ENCODE data around the gene PARK7.

The PARK7 gene

DNA sequence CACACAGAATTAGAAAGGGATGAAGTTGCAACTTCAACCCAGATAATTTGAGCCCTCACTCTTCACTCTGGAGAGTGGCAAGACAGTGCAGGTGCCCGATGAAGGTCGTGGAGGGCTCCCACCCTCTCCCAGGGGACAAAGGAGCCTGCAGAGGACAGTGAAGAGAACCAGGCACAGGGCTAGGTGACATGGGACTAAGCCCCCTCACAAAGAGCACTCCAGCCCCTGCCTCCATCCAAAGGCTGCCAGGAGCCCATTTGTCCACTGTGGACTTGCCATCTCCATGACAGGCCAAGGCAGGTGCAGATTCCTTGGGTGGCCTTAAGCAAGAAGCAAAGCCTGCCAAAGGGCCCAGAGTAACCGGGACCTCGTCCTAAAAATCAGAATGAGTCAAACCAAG is 49.5 kb downstream of the PARK7 start:
- no peak for FAIRE-seq

GRCh38 chr1:8011923-8012858 is 50.7 kb downstream of the PARK7 start:
- FAIRE-seq: no peak

- FAIRE-seq: no peak
Observed at GRCh38 chr1:8012955-8013354, 51.4 kb downstream of the PARK7 start.

- no peak for FAIRE-seq
Observed at GRCh38 chr1:8013399-8013798, 51.9 kb downstream of the PARK7 start.

- FAIRE-seq: no peak
Observed at GRCh38 chr1:8013800-8014199, 52.3 kb downstream of the PARK7 start.

DNA sequence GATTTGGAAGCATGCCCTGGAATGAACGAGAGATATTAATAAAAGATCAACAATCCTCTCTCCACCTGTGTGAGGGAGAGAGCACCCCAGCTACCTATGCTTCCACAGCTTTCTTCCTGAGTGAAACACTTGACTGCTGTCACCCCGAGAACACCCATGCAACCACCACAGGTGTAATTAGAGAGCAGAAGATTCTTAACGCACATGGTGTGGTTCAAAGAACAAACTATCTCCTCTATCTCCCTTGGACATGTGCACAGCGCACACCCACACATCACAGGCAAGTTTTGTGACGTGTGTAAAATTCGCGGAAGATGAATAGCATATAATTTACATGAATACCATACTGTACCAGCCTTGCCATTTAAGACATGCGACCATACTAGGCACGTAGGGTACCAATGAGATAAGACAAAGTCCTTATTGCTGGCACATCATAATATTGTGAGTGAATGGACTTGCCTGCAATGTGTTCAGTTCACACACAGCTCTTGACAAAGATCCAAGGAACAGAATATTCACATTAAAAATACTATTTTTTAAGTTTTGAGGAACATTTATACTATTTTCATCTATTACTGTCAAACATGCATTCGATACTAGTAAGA is 53.0 kb downstream of the PARK7 start:
- no peak for FAIRE-seq

DNA sequence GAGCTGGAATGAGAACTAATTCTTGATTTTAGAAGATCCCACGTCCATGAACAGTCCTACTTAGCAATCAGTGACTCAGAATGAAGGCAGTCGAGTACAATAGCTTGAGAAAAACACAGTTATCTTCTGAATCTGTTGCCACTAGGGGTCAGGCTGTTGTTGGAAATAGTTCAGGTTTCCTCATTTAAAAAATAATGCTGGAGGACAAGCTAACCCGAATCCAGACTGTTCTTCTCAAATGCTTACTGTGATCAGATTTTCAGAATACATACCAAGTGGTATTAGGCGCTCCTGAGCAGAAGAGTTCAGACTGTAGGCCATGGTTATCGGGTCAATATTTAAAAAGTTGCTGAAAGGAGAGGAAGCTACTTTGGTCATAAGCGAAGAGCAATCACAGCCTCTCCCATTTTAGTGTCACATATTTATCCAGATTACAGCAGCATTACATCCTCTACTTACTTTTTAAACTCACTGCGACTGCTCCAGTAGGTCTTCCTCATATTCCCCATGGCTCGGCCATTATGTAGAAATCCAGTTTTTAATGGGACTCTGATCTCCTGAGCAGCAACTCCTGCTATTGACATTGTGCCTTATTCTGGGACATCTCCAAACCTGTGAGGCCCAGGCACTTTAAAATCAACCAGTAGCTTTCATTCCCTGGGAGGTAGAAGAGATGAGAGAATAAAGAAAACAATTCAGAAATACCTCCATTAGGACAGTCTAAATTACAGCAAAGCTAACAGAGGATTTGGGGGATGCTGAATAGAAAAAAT is 53.7 kb downstream of the PARK7 start:
- FAIRE-seq: no peak

- no peak for FAIRE-seq
Observed at GRCh38 chr1:8015809-8016165, 54.3 kb downstream of the PARK7 start.

- FAIRE-seq: no peak
Observed at GRCh38 chr1:8016210-8016894, 54.8 kb downstream of the PARK7 start.

- FAIRE-seq: no peak
Observed at GRCh38 chr1:8016895-8017241, 55.4 kb downstream of the PARK7 start.

DNA sequence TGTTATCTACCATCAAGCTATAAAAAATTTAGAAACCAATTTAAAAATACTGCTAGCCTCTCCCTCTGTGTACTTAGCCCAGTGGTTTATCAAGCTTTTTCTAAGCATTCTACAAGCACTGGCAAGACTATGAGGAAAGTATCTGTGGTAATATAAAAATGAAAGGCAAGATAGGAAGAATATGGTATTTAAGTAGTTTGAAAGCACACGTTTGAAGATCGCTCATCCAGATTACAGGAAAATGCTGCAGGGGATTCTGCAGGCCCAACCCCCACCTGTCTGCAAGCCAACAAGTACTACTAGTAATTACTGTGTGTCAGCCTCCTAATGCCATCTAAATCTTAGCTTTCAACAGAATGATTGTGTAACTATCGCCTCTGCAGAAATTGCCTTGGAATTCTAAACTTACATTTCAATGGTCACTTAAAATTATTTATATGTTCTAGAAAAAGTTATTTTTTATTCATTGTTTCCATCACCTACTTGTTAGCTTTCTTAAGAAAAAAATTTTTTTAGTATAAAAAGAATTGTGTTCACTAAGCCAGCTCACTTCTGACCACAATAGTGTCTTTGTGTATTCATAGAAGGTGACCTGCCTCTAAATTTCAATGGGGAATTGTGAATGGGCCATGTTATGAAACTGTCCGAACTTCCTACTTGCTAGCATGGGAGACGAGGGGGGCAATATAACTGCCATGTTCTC is 56.1 kb downstream of the PARK7 start:
- FAIRE-seq: no peak

GRCh38 chr1:8018492-8019228 is 57.1 kb downstream of the PARK7 start:
- no peak for FAIRE-seq

DNA sequence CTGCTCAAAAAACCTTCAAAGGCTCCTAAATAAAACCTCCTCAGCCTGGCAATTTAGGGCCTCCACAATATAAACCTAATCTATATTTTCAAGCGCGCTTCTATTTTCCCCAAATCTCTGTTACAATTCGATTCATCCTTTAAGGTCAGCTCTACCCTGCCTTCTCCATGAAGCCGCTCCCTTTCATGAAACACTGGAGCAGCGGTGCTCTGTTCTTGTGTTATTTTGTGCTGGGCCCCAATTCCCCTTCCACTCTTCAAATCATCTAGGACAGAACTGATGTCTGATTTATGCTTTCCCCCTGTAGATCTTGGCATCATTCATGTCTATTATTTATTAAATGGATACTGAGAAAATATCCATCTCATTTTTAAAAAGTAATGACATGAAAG is 57.7 kb downstream of the PARK7 start:
- FAIRE-seq: no peak

GRCh38 chr1:8020032-8020431 is 58.5 kb downstream of the PARK7 start:
- no peak for FAIRE-seq

DNA sequence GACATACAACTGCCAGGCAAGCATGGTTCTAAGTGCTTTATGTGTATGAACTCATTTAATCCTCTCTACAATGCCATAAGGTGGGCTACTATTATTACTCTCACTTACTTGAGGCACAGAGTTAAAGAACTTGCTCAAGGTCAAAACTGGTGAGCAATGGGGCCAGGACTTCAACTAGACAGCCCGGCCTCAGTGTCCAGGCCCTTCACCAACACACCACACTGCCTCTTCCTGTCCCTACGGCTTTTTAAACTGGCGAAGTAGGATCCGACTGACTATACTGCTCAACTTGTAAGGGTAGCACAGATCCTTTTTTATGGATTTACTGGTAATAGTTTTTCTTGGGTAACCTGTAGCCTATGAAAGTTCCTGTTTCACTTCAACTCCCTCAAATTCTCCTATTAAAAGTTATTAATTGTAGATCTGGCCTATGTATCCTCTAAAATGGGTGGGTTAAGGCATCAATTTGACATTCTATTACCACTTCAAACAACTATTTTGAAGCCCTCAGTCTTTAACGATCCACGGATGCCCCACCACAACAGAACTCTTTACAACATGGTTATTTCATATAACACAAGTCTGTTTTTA is 60.3 kb downstream of the PARK7 start:
- no peak for FAIRE-seq

- FAIRE-seq: no peak
Observed at GRCh38 chr1:8022395-8023286, 61.1 kb downstream of the PARK7 start.

- FAIRE-seq: no peak
Observed at GRCh38 chr1:8023287-8023994, 61.9 kb downstream of the PARK7 start.

DNA sequence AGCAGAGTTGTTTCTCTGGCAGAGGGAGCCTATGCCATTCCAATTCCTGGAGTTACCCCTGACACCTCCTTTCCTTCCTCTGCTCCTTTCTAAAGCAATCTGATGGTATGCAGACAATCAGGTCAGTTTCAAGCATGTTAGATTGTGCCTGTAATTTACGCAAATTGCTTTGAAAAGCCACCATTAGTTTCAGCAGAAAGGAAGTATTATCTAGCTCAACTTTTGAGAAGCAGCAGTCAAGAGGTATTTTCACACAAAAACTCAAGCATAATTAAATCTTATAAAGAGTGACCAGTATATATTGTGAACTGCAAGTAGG is 62.4 kb downstream of the PARK7 start:
- no peak for FAIRE-seq

GRCh38 chr1:8024329-8024728 is 62.8 kb downstream of the PARK7 start:
- FAIRE-seq: no peak

Measured in colon (tissue), 2 donors.